ENCODE data around the gene HTT.

The HTT gene

GRCh38 chr4:3183008-3183407 lies 108.5 kb downstream of the HTT start:
- no peak for TF ChIP-seq EZH2phosphoT487 (IDR thresholded peaks at IDR 0.05; ENCODE audit: borderline replicate concordance, low read length)
- no peak for TF ChIP-seq CTCF (IDR thresholded peaks at IDR 0.05; ENCODE audit: low read depth, low read length, poor library complexity, severe bottlenecking)

GRCh38 chr4:3184725-3185124 lies 110.2 kb downstream of the HTT start:
- Histone ChIP-seq H3K36me3 (ENCODE audit: control insufficient read depth, low read length) (peaks cover 88% of the 10 kb centered on the region), H3K4me3 (ENCODE audit: low read length) (no peak overlapping the region), H3K9me2 (replicated peaks; ENCODE audit: control insufficient read depth, low read length) (no peaks in the 10 kb centered on the region), H4K20me1 (ENCODE audit: control insufficient read depth, insufficient read depth, low read depth, low read length) (no peaks in the 10 kb centered on the region), H3K4me1 (ENCODE audit: control insufficient read depth, low read length) (peaks cover 20% of the 10 kb centered on the region), H3K4me2 (ENCODE audit: low read length) (no peak overlapping the region), H3K9me3 (ENCODE audit: control insufficient read depth, insufficient read depth, low read length) (no peaks in the 10 kb centered on the region), H3K27ac (ENCODE audit: low read depth, low read length) (no peak overlapping the region), H3K27me3 (ENCODE audit: control insufficient read depth, low read length) (no peaks in the 10 kb centered on the region), H3F3A (ENCODE audit: control insufficient read depth, insufficient read depth) (no peaks in the 10 kb centered on the region), H3K79me2 (ENCODE audit: control insufficient read depth, low read length) (no peaks in the 10 kb centered on the region)
- no peak for TF ChIP-seq EZH2phosphoT487 (IDR thresholded peaks at IDR 0.05; ENCODE audit: borderline replicate concordance, low read length)
- no peak for TF ChIP-seq CTCF (IDR thresholded peaks at IDR 0.05; ENCODE audit: low read depth, low read length, poor library complexity, severe bottlenecking)

More at GRCh38 chr4:3183008-3183407, 108.5 kb downstream of the HTT start:
- H3K9me2 ChIP-seq (replicated peaks; ENCODE audit: control insufficient read depth, low read length): no peaks in the 10 kb centered on the region
- H3K79me2 ChIP-seq (ENCODE audit: control insufficient read depth, low read length): no peaks in the 10 kb centered on the region
- H3K36me3 ChIP-seq (ENCODE audit: control insufficient read depth, low read length): peaks cover 88% of the 10 kb centered on the region
- H3K4me3 ChIP-seq (ENCODE audit: low read length): no peak overlapping the region
- no peak overlapping the region for H3K27ac ChIP-seq (ENCODE audit: low read depth, low read length)
- H3K9me3 ChIP-seq (ENCODE audit: control insufficient read depth, insufficient read depth, low read length): no peaks in the 10 kb centered on the region
- H3F3A ChIP-seq (ENCODE audit: control insufficient read depth, insufficient read depth): no peaks in the 10 kb centered on the region
- no peaks in the 10 kb centered on the region for H4K20me1 ChIP-seq (ENCODE audit: control insufficient read depth, insufficient read depth, low read depth, low read length)
- no peak overlapping the region for H3K4me2 ChIP-seq (ENCODE audit: low read length)
- peaks cover 20% of the 10 kb centered on the region for H3K4me1 ChIP-seq (ENCODE audit: control insufficient read depth, low read length)
- no peaks in the 10 kb centered on the region for H3K27me3 ChIP-seq (ENCODE audit: control insufficient read depth, low read length)

- H3K4me3 ChIP-seq (ENCODE audit: low read length): no peak overlapping the region
- no peaks in the 10 kb centered on the region for H3F3A ChIP-seq (ENCODE audit: control insufficient read depth, insufficient read depth)
- H3K36me3 ChIP-seq (ENCODE audit: control insufficient read depth, low read length): peaks cover 88% of the 10 kb centered on the region
- no peak overlapping the region for H3K4me2 ChIP-seq (ENCODE audit: low read length)
- no peaks in the 10 kb centered on the region for H3K9me2 ChIP-seq (replicated peaks; ENCODE audit: control insufficient read depth, low read length)
- TF ChIP-seq EZH2phosphoT487 (IDR thresholded peaks at IDR 0.05; ENCODE audit: borderline replicate concordance, low read length): no peak
- peaks cover 20% of the 10 kb centered on the region for H3K4me1 ChIP-seq (ENCODE audit: control insufficient read depth, low read length)
- no peaks in the 10 kb centered on the region for H3K27me3 ChIP-seq (ENCODE audit: control insufficient read depth, low read length)
- no peak overlapping the region for H3K27ac ChIP-seq (ENCODE audit: low read depth, low read length)
- H4K20me1 ChIP-seq (ENCODE audit: control insufficient read depth, insufficient read depth, low read depth, low read length): no peaks in the 10 kb centered on the region
- no peaks in the 10 kb centered on the region for H3K9me3 ChIP-seq (ENCODE audit: control insufficient read depth, insufficient read depth, low read length)
- no peaks in the 10 kb centered on the region for H3K79me2 ChIP-seq (ENCODE audit: control insufficient read depth, low read length)
These were observed 112.1 kb downstream of the HTT start for GRCh38 chr4:3186609-3187008.

GRCh38 chr4:3188118-3188517 lies 113.6 kb downstream of the HTT start:
- H3K9me2 ChIP-seq (replicated peaks; ENCODE audit: control insufficient read depth, low read length): no peaks in the 10 kb centered on the region
- H3K27ac ChIP-seq (ENCODE audit: low read depth, low read length): no peak overlapping the region
- H3K27me3 ChIP-seq (ENCODE audit: control insufficient read depth, low read length): no peaks in the 10 kb centered on the region
- no peak overlapping the region for H3K4me2 ChIP-seq (ENCODE audit: low read length)
- no peaks in the 10 kb centered on the region for H3F3A ChIP-seq (ENCODE audit: control insufficient read depth, insufficient read depth)
- no peaks in the 10 kb centered on the region for H4K20me1 ChIP-seq (ENCODE audit: control insufficient read depth, insufficient read depth, low read depth, low read length)
- H3K9me3 ChIP-seq (ENCODE audit: control insufficient read depth, insufficient read depth, low read length): no peaks in the 10 kb centered on the region
- H3K4me1 ChIP-seq (ENCODE audit: control insufficient read depth, low read length): peaks cover 20% of the 10 kb centered on the region
- H3K4me3 ChIP-seq (ENCODE audit: low read length): no peak overlapping the region
- peaks cover 83% of the 10 kb centered on the region for H3K36me3 ChIP-seq (ENCODE audit: control insufficient read depth, low read length)
- no peaks in the 10 kb centered on the region for H3K79me2 ChIP-seq (ENCODE audit: control insufficient read depth, low read length)
- TF ChIP-seq EZH2phosphoT487 (IDR thresholded peaks at IDR 0.05; ENCODE audit: borderline replicate concordance, low read length): no peak
- TF ChIP-seq CTCF (IDR thresholded peaks at IDR 0.05; ENCODE audit: low read depth, low read length, poor library complexity, severe bottlenecking): no peak
